HG03175 (cell line): Measurements from ENCODE around the gene WDR73.
"Not testable (repeated sequence)": the region's sequence is repeated elsewhere in the genome, so short reads cannot be mapped to it uniquely, and the experiment has no call there.

Experiments
- ATAC-seq: cut with Tn5 transposase; IDR thresholded peaks from one replicate; pipeline ENCODE4 v1.9.1; 2021; ENCODE audit warnings: mild to moderate bottlenecking, moderate library complexity; ENCODE audit not compliant: unreplicated experiment

The WDR73 gene

GRCh38 chr15:84658080-84658787 lies 4.2 kb upstream of the WDR73 start, which contains the start of gene NMB:
Gene NMB (minus strand): TSS chr15:84658199. CDS start chr15:84658152, 47 bp downstream.
- peak; percentile 64 for ATAC-seq

GRCh38 chr15:84657748-84658079 lies 3.6 kb upstream of the WDR73 start:
- ATAC-seq: no peak

DNA sequence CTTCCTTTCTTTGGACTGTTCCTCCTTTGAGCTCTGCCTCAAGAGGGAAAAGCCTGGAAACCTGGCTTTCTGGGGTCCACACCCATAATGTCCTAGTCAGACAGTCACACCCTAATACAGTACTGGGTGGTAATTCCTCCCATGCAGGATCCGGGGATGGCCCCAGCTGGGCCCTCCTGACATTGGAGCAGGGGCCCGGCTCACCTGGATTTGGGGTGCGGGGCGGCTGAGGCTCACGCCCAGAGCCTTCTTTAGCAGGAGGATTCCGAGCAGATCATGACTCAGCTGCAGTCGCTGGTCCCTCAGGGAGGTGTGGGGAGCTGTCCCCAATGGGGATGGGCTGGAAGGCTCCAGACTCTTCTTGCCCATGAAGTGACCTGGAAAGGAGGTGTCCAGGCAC lies 2.9 kb upstream of the WDR73 start:
- ATAC-seq: no peak

DNA sequence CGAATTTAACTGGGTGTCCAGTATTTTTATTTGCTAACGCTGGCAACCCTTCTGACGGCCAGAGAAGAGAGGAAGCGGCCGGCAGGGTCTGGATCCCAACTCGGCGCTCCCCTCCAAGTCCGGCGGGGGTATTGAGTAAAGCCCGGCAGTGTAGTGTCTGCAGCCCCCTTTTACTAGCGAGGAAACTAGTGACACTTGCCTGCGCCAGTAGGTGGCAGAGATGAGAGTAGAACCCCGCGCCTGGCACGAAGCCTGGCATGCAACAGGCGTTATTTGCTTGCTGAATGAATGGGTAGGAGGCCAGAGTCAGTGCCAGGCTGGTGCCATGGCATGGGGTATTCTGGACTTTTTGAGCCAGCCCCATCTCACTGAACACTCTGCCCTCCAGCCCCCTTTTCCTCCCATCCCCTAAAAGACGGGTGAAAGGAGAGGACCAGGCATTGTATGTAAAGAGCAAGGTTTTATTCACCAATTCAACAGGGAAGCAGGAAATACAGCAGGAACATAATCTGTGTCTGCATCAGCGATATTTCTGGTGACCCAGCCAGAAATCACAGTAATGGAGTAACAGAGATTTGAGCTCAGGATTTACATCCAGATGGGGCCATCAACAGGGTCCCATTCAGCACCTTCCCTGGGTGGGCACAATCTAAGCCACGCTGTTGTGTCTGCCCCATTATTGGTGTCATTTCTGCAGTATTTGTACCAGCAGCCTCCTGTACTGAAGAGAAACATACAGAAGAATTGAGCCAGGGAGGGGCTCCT lies 788 bp upstream of the WDR73 start:
- peak; percentile 43 for ATAC-seq

GRCh38 chr15:84653584-84653909 lies 536 bp downstream of the WDR73 start:
- no peak for ATAC-seq

GRCh38 chr15:84649706-84650105 lies 4.4 kb downstream of the WDR73 start:
- no peak for ATAC-seq

DNA sequence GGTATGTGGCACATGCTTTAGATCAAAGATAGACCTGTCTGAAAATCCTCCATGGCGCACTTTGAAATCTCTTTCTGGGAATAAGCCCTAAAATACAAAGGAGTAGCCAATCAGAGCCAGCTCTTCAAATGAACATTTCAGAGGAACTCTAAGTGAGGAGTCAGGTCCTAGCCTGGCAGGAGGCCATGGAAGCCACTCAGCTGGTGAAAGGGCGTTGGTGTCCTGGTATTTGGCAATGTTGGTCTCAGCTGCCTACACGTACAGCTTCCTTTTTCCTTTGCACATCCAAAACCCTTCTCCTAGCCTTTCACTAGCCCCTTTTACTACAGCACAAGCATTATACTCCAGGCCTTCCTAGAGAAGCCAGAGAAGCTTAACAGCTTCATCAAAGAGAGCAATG lies 5.5 kb downstream of the WDR73 start:
- no peak for ATAC-seq

- no peak for ATAC-seq
Measured at GRCh38 chr15:84647726-84648125, 6.4 kb downstream of the WDR73 start.

DNA sequence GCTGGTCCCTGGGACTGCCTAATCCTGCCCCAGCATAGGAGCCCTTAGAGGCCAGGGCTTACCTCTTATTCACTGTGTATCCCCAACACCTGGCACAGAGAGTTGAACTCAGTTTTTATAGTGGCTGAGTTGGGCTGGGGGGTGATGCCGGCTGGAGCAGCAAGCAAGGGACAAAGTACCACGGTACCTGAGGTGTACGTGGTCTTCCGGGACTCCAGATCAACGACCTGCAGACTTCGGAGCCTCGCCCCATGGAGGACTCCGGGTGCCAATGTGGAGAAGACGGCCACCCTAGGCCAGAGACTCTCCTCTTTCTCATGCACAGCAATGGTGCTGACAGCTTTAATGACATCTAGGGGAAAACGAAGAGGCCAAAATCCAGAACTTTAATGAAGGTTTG lies 8.1 kb downstream of the WDR73 start:
- no peak for ATAC-seq

DNA sequence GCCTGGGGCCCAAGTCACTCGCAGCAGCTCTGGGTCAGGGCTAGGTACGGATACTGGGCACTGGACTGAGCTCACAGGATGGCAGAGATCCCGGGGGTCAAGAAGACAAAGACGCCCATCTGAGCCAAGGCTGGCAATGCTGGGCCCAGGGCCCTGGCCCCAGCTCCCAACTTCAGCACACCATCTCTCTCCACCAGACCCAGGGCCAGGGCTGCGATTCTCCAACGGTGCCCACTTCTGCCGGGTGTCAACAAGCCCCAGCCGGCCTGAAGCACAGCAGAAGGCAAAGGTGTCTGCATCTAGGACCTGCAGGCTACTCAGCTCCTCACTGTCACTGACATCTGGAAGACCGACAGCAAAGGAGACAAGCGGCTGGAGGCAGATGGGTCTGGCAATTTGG lies 8.6 kb downstream of the WDR73 start:
- no peak for ATAC-seq

DNA sequence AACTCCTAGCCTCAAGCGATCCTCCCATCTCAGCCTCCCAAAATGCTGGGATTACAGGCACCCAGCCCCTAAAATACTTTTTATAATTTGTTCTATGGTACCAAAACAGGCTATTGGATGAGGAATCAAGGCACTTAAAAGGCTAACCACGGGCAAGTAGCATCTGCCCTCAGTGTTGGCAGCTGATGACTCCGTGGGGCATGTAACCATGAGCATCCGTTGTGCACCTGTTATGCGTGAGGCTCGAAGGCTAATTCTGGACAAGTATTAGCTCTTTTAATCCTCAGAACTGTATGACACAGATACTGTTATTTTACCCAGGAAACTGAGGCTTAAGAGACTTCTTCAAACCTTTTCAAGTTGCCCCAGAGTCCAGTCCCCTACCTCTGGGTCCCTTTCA lies 10.2 kb downstream of the WDR73 start:
- ATAC-seq: no peak

DNA sequence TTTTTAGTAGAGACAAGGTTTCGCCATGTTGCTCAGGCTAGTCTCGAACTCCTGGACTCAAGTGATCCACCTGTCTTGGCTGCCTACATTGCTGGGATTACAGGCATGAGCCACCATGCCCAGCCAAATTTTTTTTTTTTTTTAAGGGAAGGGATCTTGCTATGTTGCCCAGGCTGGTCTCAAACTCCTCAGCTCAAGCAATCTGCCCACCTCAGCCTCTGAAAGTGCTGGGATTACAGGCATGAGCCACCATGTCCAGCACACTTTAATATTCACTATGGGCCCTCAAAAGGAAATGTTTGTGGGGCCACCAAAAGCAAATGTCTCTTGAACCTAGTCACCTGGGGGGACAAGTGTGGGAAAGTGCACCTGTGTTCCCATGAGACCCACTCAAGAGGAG lies 11.4 kb downstream of the WDR73 start:
- not testable (repeated sequence) for ATAC-seq

GRCh38 chr15:84641871-84642270 lies 12.2 kb downstream of the WDR73 start:
- not testable (repeated sequence) for ATAC-seq

DNA sequence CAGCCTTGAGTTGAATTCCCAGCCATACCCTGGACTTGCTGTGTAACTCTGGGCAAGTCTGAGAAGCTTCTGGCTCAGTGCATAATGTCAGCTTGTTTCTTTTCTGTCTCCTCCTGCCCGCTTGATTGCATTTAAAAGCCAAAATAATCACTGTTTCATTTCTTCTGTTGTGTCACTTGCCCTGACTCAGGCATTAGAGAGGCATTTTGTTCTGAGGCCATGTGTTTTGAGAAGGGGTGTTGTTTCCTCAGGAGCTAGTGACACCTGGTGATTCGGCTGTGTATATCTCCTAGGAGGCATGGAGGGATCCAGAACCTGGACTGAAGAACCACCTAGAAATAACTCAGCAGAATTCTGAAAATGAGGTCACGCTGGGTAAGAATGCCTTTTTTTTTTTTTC lies 16.0 kb downstream of the WDR73 start:
- no peak for ATAC-seq

GRCh38 chr15:84634228-84634837 lies 19.8 kb downstream of the WDR73 start:
- no peak for ATAC-seq

DNA sequence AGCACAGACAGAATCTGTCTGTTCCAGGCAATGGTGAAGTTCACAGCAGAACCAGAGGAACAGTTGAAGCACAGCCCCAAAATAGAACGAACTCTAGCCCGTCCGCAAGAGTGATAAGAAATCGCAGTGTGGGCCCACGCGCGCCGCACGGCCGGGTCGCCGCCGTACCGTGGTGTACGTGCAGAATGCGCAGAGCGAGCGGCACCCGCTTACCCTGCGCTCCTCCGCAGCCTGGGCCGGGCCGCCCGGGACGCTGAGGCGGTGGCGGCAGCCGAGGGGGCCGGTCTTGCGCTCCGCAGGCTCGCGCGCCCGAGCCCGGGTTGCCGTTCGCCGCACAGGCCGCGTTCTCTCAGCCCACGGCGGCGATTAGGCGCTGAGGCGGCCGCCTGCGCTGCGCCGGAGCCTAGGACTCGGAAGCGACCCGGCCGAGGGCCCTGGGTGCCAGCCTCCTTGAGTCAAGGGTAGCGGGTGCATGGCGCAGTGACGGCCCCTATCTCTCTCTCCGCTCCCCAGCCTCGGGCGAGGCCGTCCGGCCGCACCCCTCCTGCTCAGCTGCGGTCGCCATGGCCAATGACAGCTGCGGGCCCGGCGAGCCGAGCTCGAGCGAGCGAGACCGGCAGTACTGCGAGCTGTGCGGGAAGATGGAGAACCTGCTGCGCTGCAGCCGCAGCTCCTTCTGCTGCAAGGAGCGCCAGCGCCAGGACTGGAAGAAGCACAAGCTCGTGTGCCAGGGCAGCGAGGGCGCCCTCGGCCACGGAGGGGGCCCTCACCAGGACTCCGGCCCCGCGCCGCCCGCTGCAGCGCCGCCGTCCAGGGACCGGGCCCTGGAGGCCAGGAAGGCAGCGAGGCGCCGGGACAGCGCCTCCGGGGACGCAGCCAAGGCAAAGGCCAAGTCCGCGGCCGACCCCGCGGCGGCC lies 20.5 kb downstream of the WDR73 start:
- ATAC-seq: peak; percentile 48

DNA sequence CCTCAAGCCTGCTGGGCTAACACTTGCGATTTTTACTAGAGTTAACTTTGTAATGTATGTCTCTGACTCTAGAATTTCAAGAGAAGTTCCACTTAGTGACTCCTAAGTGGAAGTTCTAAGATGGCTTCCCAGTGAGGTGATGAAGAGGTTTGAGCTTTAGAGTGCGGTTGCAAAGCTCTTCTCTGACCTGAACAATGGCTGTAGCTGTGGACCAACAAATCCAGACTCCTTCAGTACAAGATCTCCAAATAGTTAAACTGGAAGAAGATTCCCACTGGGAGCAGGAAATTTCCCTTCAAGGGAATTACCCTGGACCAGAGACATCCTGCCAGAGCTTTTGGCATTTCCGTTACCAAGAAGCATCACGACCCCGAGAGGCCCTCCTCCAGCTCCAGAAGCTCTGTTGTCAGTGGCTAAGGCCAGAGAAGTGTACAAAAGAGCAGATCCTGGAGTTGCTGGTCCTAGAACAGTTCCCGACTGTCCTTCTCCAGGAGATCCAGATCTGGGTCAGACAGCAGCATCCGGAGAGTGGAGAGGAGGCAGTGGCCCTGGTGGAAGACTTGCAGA lies 22.3 kb downstream of the WDR73 start:
- ATAC-seq: no peak

DNA sequence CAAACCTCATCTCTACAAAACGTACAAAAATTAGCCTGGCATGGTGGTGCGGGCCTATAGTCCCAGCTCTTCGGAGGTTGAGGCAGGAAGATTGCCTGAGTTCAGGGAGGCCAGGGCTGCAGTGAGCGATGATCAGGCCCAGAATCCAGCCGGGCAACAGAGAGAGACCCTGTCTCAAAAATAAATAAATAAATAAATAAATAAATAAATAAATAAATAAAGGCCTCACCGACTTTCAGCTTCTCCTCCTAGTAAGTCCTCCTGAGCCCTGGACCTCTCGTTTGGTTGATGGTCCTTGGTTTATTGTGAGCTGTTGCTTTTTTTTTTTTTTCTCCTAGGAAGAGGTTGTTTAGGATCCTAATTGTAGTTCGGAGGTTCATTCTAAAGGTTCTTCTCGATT lies 25.1 kb downstream of the WDR73 start:
- ATAC-seq: no peak

DNA sequence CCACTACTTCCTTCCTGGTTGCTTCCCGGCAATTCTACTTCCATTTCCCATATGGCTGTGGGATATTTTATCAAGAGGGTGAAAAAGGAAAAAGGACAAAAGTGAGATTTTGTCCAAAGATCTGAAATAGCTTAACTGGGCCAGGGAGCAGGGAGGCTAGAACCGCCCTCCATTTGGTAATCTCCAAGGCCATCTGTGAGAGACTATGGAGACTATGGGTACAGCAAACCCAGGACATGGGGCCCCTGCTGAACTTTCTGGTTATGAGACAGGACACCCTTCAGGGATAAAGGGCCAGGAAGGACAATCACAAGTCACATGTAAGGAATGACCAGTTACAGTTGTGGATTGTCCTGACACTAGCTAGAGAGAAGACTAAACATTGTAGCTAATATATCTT lies 29.0 kb downstream of the WDR73 start:
- no peak for ATAC-seq

GRCh38 chr15:84624359-84624758 lies 29.7 kb downstream of the WDR73 start:
- no peak for ATAC-seq
